K562 (cell line): ENCODE results near the gene HNMT. TPM values are rescaled to one million over a fixed set of nuclear protein-coding genes. Genes with fewer than 3 reads are reported as not detected.

Source experiments
- CSDE1 ChIP-seq, 2 experiments: fragments of 450-650 bp; IDR thresholded peaks; 2 replicates each; pipeline ENCODE4 v1.6.1; 2016; ENCODE audit warnings: mild to moderate bottlenecking in 1 of 2
- EP300 ChIP-seq: IDR thresholded peaks from 2 replicates; pipeline ENCODE4 v1.6.1; 2012; ENCODE audit warnings: low read length, improper control_type of control experiment
- GABPA ChIP-seq: fragments of 200-800 bp; sonication (Bioruptor generic); conservative IDR thresholded peaks from 2 replicates; pipeline ENCODE4 v1.6.1; 2016; ENCODE audit warnings: low read depth, missing genetic modification characterization, missing compliant biosample characterization
- GATA2 ChIP-seq: sonication (generic); formaldehyde crosslinking; IDR thresholded peaks from 2 replicates; pipeline ENCODE4 v1.4.0; 2020; ENCODE audit warnings: mild to moderate bottlenecking, missing genetic modification reagents
- HNRNPK ChIP-seq: fragments of 200-400 bp; formaldehyde crosslinking; IDR thresholded peaks from one replicate; pipeline ENCODE4 v1.6.1; 2018; ENCODE audit warnings: mild to moderate bottlenecking, low read depth, low read length; ENCODE audit not compliant: poor library complexity, severe bottlenecking
- IFI16 ChIP-seq: fragments of 250-450 bp; sonication (Bioruptor Pico); IDR thresholded peaks from 2 replicates; pipeline ENCODE4 v2.1.2; 2022; ENCODE audit warnings: mild to moderate bottlenecking, inconsistent platforms
- JUN ChIP-seq, 2 experiments: sonication (generic) in 1 of 2; formaldehyde crosslinking in 1 of 2; IDR thresholded peaks; 2 replicates each; pipeline versions ENCODE4 v1.6.1 to v1.8.0; 2012 to 2022; ENCODE audit warnings: borderline replicate concordance in 2 of 2, mild to moderate bottlenecking in 2 of 2, improper control_type of control experiment in 1 of 2, low read depth in 1 of 2, low read length in 1 of 2, missing genetic modification reagents in 1 of 2
- MAFG ChIP-seq: fragments of 450-650 bp; conservative IDR thresholded peaks from 2 replicates; pipeline ENCODE4 v1.6.1; 2016; ENCODE audit warnings: missing genetic modification characterization, missing compliant biosample characterization
- MCM3 ChIP-seq: fragments of 450-650 bp; IDR thresholded peaks from 2 replicates; pipeline ENCODE4 v1.6.1; 2016
- MCM7 ChIP-seq, 2 experiments: fragments of 450-650 bp; IDR thresholded peaks; 2 replicates each; pipeline ENCODE4 v1.6.1; 2016 to 2018
- PCBP2 ChIP-seq: fragments of 200-400 bp; formaldehyde crosslinking; IDR thresholded peaks from 2 replicates; pipeline ENCODE4 v1.6.1; 2018; ENCODE audit warnings: low read length, low read depth, mild to moderate bottlenecking, moderate library complexity; ENCODE audit not compliant: poor library complexity, severe bottlenecking
- SMAD4 ChIP-seq: fragments of 250-450 bp; sonication (Bioruptor Pico); conservative IDR thresholded peaks from 2 replicates; pipeline ENCODE4 v1.8.0; 2021; ENCODE audit warnings: inconsistent platforms, mild to moderate bottlenecking, moderate library complexity
- SMARCA4 ChIP-seq: fragments of 450-650 bp; IDR thresholded peaks from 2 replicates; pipeline ENCODE4 v1.6.1; 2016
- SP2 ChIP-seq: IDR thresholded peaks from 2 replicates; pipeline ENCODE4 v1.6.1; 2011; ENCODE audit warnings: mild to moderate bottlenecking, low read depth, low read length, moderate library complexity; ENCODE audit not compliant: poor library complexity, severe bottlenecking; ENCODE audit errors: extremely low read depth
- TAF15 ChIP-seq: fragments of 200-400 bp; formaldehyde crosslinking; IDR thresholded peaks from 2 replicates; pipeline ENCODE4 v1.6.1; 2017; ENCODE audit warnings: mild to moderate bottlenecking, low read depth, low read length, moderate library complexity
- XRCC5 ChIP-seq: fragments of 200-400 bp; formaldehyde crosslinking; IDR thresholded peaks from 2 replicates; pipeline ENCODE4 v1.6.1; 2017; ENCODE audit warnings: low read depth, mild to moderate bottlenecking, low read length
- ZNF23 ChIP-seq: fragments of 250-450 bp; sonication (Bioruptor Pico); IDR thresholded peaks from 2 replicates; pipeline ENCODE4 v1.4.0; 2020; ENCODE audit warnings: mild to moderate bottlenecking
- ZNF232 ChIP-seq: sonication (generic); formaldehyde crosslinking; IDR thresholded peaks from 2 replicates; pipeline ENCODE4 v1.8.0; 2022; ENCODE audit warnings: mild to moderate bottlenecking, missing genetic modification reagents
- ZNF512 ChIP-seq: IDR thresholded peaks from 2 replicates; pipeline ENCODE4 v1.6.1; 2016; ENCODE audit warnings: missing genetic modification characterization, missing compliant biosample characterization
- ZNF57 ChIP-seq: fragments of 450-650 bp; formaldehyde crosslinking; IDR thresholded peaks from 2 replicates; pipeline ENCODE4 v1.4.0; 2020; ENCODE audit warnings: mild to moderate bottlenecking, moderate library complexity
- ZNF584 ChIP-seq: fragments of 200-800 bp; sonication (Bioruptor generic); IDR thresholded peaks from 2 replicates; pipeline ENCODE4 v1.6.1; 2016; ENCODE audit warnings: low read depth, mild to moderate bottlenecking, missing genetic modification characterization, missing compliant biosample characterization
- ZNF75A ChIP-seq: fragments of 450-650 bp; formaldehyde crosslinking; IDR thresholded peaks from 2 replicates; pipeline ENCODE4 v1.4.0; 2020; ENCODE audit warnings: mild to moderate bottlenecking
- polyA plus RNA-seq, 8 experiments: library from polyadenylated mRNA; depleted of rRNA in 4 of 8; stranded (reverse) in 5 of 8; unstranded in 3 of 8; fragments of >200 nt; fragmentation: Nextera tagmentation in 2 of 8; fragmentation: Illumina TruSeq in 1 of 8; extraction: Ambion mirVana in 2 of 8; extraction: Trizol in 1 of 8; gene quantifications; 2 replicates each; pipeline versions ENCODE4 v1.2.1 to v1.2.3, GENCODE V29; 2011 to 2014; ENCODE audit warnings: inconsistent platforms in 1 of 8, missing spikeins in 1 of 8
- total RNA-seq, 7 experiments: library from RNA; depleted of rRNA in 6 of 7; stranded (reverse); fragments of >200 nt in 6 of 7; fragmentation: Illumina TruSeq in 2 of 7; extraction: Trizol in 2 of 7; gene quantifications; 2 replicates each; pipeline versions ENCODE4 v1.2.1 to v1.2.3, GENCODE V29; 2011 to 2021; ENCODE audit warnings: low replicate concordance in 1 of 7
- TF ChIP-seq, protein P1 (sequence below): sonication (generic); formaldehyde crosslinking; IDR thresholded peaks from 2 replicates; pipeline ENCODE4 v1.8.0; 2023; ENCODE audit warnings: mild to moderate bottlenecking, missing genetic modification reagents

The HNMT gene
- total and polyA plus RNA-seq, 9 of the 15 experiments (the other 6 are each of a cell fraction or from before 2014, with no cell fraction given), result 3.1 to 10.9 (median 5.3) TPM

- TF ChIP-seq JUN (IDR thresholded peaks at IDR 0.05; ENCODE audit: borderline replicate concordance, low read depth, low read length) (no peak), JUN (CRISPR knock-in tag; IDR thresholded peaks at IDR 0.05; ENCODE audit: borderline replicate concordance) (no peak), ZNF584 (CRISPR knock-in tag) (0 out of 2 replicates have a peak, but pooled peaks have one; percentile 26), TAF15 (no peak), GATA2 (CRISPR knock-in tag) (peak; percentile 30; the same call in 1 of the 2 replicates), ZNF232 (CRISPR knock-in tag) (no peak), ZNF512 (tag) (no peak), MAFG (tag) (no peak), PCBP2 (no peak), CSDE1 (IDR thresholded peaks at IDR 0.05) (no peak), IFI16 (CRISPR knock-in tag) (no peak), MCM7 (IDR thresholded peaks at IDR 0.05) (no peak), HNRNPK (no peak), SMAD4 (CRISPR knock-in tag) (peak; percentile 58; the same call in 1 of the 2 replicates), SMARCA4 (peak; percentile 66), ZNF57 (CRISPR knock-in tag) (no peak), GABPA (tag) (0 out of 2 replicates have a peak, but pooled peaks have one; percentile 40), SP2 (no peak), ZNF75A (CRISPR knock-in tag) (no peak), XRCC5 (no peak), EP300 (peak; percentile 51; the same call in 1 of the 2 replicates), ZNF23 (CRISPR knock-in tag) (no peak), MCM3 (no peak)
- TF ChIP-seq, protein P1, sequence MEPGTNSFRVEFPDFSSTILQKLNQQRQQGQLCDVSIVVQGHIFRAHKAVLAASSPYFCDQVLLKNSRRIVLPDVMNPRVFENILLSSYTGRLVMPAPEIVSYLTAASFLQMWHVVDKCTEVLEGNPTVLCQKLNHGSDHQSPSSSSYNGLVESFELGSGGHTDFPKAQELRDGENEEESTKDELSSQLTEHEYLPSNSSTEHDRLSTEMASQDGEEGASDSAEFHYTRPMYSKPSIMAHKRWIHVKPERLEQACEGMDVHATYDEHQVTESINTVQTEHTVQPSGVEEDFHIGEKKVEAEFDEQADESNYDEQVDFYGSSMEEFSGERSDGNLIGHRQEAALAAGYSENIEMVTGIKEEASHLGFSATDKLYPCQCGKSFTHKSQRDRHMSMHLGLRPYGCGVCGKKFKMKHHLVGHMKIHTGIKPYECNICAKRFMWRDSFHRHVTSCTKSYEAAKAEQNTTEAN (CRISPR knock-in tag), result 0 out of 2 replicates have a peak, but pooled peaks have one; percentile 40
Observed at GRCh38 chr2:137964066-137964858, at the start of gene HNMT (continued).
